ENCODE data around the gene MBD4.

The MBD4 gene

DNA sequence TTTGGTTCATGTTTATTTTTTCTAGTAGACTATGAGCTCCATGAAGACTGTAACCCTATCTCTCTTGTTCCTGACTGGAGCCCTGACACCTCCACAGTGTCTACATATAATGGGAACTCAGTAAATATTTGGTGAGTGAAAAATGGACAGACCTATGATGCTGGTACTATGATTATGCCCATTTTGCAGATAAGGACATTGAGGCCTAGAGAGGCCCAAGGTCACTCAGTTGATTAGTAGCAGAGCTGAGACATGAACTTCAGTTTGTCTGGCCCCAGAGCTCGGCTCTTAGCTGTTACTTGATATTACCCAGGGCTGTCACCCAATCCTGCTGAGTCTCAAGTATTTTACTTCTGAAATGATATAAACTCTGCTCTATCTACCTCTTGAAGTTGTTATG, 16.9 kb downstream of the MBD4 start:
- DNase-seq (ENCODE audit: low spot score) (no peak), ATAC-seq (ENCODE audit: low read depth) (no peak)
- Histone ChIP-seq H3K27ac (ENCODE audit: poor library complexity, severe bottlenecking) (no peak overlapping the region), H3K27me3 (ENCODE audit: insufficient read depth, poor library complexity, severe bottlenecking) (no peaks in the 10 kb centered on the region), H3K9me3 (ENCODE audit: severe bottlenecking) (no peaks in the 10 kb centered on the region), H3K4me3 (ENCODE audit: severe bottlenecking) (no peak overlapping the region), H3K36me3 (ENCODE audit: low read depth) (no peaks in the 10 kb centered on the region), H3K4me1 (ENCODE audit: insufficient read depth, poor library complexity, severe bottlenecking) (no peaks in the 10 kb centered on the region)
- TF ChIP-seq, protein P1, sequence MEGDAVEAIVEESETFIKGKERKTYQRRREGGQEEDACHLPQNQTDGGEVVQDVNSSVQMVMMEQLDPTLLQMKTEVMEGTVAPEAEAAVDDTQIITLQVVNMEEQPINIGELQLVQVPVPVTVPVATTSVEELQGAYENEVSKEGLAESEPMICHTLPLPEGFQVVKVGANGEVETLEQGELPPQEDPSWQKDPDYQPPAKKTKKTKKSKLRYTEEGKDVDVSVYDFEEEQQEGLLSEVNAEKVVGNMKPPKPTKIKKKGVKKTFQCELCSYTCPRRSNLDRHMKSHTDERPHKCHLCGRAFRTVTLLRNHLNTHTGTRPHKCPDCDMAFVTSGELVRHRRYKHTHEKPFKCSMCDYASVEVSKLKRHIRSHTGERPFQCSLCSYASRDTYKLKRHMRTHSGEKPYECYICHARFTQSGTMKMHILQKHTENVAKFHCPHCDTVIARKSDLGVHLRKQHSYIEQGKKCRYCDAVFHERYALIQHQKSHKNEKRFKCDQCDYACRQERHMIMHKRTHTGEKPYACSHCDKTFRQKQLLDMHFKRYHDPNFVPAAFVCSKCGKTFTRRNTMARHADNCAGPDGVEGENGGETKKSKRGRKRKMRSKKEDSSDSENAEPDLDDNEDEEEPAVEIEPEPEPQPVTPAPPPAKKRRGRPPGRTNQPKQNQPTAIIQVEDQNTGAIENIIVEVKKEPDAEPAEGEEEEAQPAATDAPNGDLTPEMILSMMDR (IDR thresholded peaks at IDR 0.05; ENCODE audit: poor library complexity, severe bottlenecking): no peak

DNA sequence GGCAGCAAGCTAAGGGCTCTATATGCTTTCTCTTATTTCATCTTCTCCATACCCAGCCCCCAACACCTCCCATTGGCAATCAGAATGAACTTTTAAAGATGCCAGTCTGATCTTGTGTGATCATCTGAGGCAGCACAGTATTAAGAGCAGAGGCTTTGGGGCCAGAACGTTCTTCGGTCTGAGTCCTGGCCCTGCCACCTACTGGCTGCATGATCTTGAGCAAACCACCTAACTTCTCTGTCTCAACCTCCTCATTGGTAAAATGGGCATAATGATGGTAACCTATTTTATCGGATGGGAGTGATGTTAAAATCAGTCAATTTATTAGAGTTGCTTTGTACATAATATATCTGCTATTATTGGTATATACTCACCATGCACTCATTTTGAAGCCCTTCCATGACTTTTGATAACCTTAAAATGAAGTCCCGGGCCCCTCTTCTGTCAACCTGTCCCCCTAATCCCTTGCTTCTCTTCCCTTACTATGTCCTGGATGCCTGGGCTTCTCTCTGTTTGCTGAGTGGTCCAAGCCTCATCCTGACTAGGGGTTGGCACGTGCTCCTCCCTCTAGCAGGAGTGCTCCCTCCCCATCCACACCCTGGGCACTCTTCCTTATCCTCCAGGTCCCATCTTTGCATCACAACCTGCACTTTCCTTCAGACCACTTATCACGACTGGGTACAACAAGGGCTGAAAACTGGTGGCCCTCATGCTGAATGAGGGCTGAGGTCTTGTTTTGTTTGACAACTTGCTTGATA, 17.6 kb downstream of the MBD4 start:
- no peaks in the 10 kb centered on the region for H3K27me3 ChIP-seq (ENCODE audit: insufficient read depth, poor library complexity, severe bottlenecking)
- no peaks in the 10 kb centered on the region for H3K4me1 ChIP-seq (ENCODE audit: insufficient read depth, poor library complexity, severe bottlenecking)
- H3K4me3 ChIP-seq (ENCODE audit: severe bottlenecking): no peak overlapping the region
- no peaks in the 10 kb centered on the region for H3K9me3 ChIP-seq (ENCODE audit: severe bottlenecking)
- no peak for ATAC-seq (ENCODE audit: low read depth)
- H3K27ac ChIP-seq (ENCODE audit: poor library complexity, severe bottlenecking): no peak overlapping the region
- TF ChIP-seq, protein P1 (IDR thresholded peaks at IDR 0.05; ENCODE audit: poor library complexity, severe bottlenecking): no peak
- DNase-seq (ENCODE audit: low spot score): no peak
- no peaks in the 10 kb centered on the region for H3K36me3 ChIP-seq (ENCODE audit: low read depth)

DNA sequence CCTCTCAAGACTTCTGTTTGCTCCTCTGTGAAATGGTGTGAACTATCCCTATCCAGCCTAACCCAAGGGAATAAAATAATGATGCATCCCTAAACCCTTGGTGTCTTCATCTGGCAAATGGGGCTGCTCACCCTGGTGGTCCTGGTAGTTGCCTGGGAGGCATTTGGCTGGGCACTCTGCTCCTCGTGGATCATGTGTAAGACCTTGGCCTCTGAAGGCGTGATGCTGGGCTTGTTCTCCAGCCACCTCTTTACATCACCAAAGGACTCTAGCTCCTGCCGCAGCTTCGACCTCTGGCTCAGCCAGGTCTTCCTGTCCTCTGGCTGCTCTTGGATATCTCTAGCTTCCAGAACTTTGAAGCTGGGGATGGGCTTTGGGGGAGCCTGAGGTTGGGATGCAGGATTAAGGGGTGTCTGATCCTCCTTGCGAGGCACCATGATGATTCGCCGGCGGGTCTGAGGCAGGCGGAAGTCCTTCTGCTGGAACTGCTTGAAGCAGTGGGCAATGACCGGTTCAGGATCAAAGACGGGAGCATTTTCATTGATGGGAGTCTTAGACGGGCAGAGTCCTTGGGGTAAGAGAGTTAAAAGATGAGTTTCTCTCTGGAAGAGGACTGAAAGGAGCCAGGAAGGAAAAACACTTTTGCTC, 18.4 kb downstream of the MBD4 start:
- no peak for ATAC-seq (ENCODE audit: low read depth)
- Histone ChIP-seq H3K4me3 (ENCODE audit: severe bottlenecking) (no peak overlapping the region), H3K36me3 (ENCODE audit: low read depth) (no peaks in the 10 kb centered on the region), H3K27ac (ENCODE audit: poor library complexity, severe bottlenecking) (no peak overlapping the region), H3K27me3 (ENCODE audit: insufficient read depth, poor library complexity, severe bottlenecking) (no peaks in the 10 kb centered on the region), H3K9me3 (ENCODE audit: severe bottlenecking) (no peaks in the 10 kb centered on the region), H3K4me1 (ENCODE audit: insufficient read depth, poor library complexity, severe bottlenecking) (no peaks in the 10 kb centered on the region)
- TF ChIP-seq, protein P1 (IDR thresholded peaks at IDR 0.05; ENCODE audit: poor library complexity, severe bottlenecking): no peak
- no peak for DNase-seq (ENCODE audit: low spot score)

DNA sequence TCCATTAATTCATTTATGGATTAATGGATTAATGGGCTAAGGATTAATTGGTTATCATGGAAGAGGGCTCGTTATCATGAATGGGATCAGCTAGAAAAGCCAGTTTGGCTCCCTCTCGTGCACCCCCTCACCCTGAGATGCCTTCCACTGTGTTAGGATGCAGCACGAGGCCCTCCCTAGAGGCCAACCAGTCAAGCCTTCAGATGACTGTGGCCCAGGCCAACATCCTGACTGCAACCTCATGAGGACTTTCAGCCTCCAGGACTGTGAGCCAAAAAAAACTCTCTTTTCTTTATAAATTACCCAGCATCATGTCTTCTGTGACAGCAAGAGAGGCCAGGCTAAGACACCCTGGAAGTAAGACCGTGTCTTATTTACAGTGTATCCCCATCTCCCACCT, 20.3 kb downstream of the MBD4 start:
- H3K9me3 ChIP-seq (ENCODE audit: severe bottlenecking): no peaks in the 10 kb centered on the region
- H3K27ac ChIP-seq (ENCODE audit: poor library complexity, severe bottlenecking): no peak overlapping the region
- no peaks in the 10 kb centered on the region for H3K27me3 ChIP-seq (ENCODE audit: insufficient read depth, poor library complexity, severe bottlenecking)
- no peak overlapping the region for H3K4me3 ChIP-seq (ENCODE audit: severe bottlenecking)
- no peaks in the 10 kb centered on the region for H3K36me3 ChIP-seq (ENCODE audit: low read depth)
- no peaks in the 10 kb centered on the region for H3K4me1 ChIP-seq (ENCODE audit: insufficient read depth, poor library complexity, severe bottlenecking)
- ATAC-seq (ENCODE audit: low read depth) (no peak), DNase-seq (ENCODE audit: low spot score) (no peak)
- TF ChIP-seq, protein P1 (IDR thresholded peaks at IDR 0.05; ENCODE audit: poor library complexity, severe bottlenecking): no peak

All from RWPE2 (cell line).